ENCODE data around the gene EFCAB6. TPM values are rescaled to one million over a fixed set of nuclear protein-coding genes. Genes with fewer than 3 reads are reported as not detected.

Gene EFCAB6
- total RNA-seq, 1 experiment from 2014 or later, result not detected

DNA sequence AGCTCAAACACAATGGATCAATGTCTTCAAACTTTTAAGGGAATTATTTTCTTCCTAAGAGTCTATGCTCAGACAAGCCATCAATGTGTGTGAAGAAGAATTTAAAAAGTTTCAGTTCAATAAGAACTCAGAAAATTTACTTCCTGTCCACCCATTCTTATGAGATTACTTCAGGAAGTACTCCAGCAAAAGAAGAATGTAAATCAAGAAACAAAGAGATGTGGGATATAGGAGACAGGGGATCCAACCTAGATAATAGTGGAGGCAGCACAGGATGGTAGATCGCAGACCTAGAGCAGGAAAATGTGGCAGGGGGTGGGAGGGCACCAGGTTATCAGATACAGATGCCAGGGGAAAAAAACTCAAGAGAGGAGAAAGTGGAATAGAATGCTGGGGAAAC lies 229.7 kb downstream of the EFCAB6 start:
- no TSS peak for BruUV-seq (replicated peaks)
- CTCF ChIA-PET, result no interaction called here
- Mint-ChIP-seq H3K9me3 (ENCODE audit: unreplicated experiment) (peaks cover 18% of the 10 kb centered on the region), H3K27ac (ENCODE audit: unreplicated experiment) (no peak overlapping the region), H3K27me3 (ENCODE audit: insufficient read depth, unreplicated experiment) (peaks cover 4% of the 10 kb centered on the region), H3K4me1 (ENCODE audit: low read depth, unreplicated experiment) (no peaks in the 10 kb centered on the region), H3K4me3 (ENCODE audit: unreplicated experiment) (no peak overlapping the region), H3K36me3 (ENCODE audit: insufficient read depth, unreplicated experiment) (no peaks in the 10 kb centered on the region)
- H3K4me1 ChIP-seq, result no peaks in the 10 kb centered on the region
- POLR2A ChIA-PET, result no interaction called here
- H3K27me3 ChIP-seq (replicated peaks; ENCODE audit: control insufficient read depth, insufficient read depth, low read length), result no peaks in the 10 kb centered on the region
- H3K36me3 ChIP-seq (ENCODE audit: control insufficient read depth, insufficient read depth, low read length), result no peaks in the 10 kb centered on the region
- intact Hi-C loops (cut with micrococcal nuclease; ENCODE audit: unreplicated experiment), result no loop called here
- DNase-seq, result no peak
- H3K9me3 ChIP-seq, result peaks cover 7% of the 10 kb centered on the region; the same call in 1 of the 2 replicates
- H3K4me3 ChIP-seq (ENCODE audit: low read depth, low read length), result no peak overlapping the region
- TF ChIP-seq, protein P1, sequence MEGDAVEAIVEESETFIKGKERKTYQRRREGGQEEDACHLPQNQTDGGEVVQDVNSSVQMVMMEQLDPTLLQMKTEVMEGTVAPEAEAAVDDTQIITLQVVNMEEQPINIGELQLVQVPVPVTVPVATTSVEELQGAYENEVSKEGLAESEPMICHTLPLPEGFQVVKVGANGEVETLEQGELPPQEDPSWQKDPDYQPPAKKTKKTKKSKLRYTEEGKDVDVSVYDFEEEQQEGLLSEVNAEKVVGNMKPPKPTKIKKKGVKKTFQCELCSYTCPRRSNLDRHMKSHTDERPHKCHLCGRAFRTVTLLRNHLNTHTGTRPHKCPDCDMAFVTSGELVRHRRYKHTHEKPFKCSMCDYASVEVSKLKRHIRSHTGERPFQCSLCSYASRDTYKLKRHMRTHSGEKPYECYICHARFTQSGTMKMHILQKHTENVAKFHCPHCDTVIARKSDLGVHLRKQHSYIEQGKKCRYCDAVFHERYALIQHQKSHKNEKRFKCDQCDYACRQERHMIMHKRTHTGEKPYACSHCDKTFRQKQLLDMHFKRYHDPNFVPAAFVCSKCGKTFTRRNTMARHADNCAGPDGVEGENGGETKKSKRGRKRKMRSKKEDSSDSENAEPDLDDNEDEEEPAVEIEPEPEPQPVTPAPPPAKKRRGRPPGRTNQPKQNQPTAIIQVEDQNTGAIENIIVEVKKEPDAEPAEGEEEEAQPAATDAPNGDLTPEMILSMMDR (IDR thresholded peaks at IDR 0.05; ENCODE audit: insufficient read depth in 1 of 2, low read depth in 1 of 2, low read length in 1 of 2, severe bottlenecking in 1 of 2, unreplicated experiment in 1 of 2), result no peak

DNA sequence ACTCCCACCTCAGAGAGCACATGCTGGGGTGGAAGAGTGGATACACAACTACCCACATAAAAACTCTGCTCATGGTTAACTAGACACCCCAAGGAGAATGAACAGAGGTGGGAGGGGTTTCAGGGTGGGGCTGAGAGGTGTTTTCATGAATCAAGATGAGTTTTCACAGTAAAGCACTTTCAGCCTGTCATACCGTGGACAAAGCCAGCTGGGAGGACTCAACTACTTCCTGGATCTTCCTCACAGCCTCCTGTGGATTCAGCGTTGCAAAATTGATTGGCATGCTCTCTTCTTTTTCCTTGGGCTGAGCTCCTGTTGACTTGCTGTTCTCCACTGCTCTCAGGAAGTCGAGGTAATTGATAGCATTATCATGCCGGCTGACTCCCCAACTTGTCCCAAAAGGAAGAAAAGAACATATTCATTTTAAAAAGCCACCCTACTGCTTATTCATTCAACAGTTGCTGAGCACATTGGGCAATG lies 231.8 kb downstream of the EFCAB6 start:
- peaks cover 18% of the 10 kb centered on the region for H3K9me3 Mint-ChIP-seq (ENCODE audit: unreplicated experiment)
- Histone ChIP-seq H3K27me3 (replicated peaks; ENCODE audit: control insufficient read depth, insufficient read depth, low read length) (no peaks in the 10 kb centered on the region), H3K4me3 (ENCODE audit: low read depth, low read length) (no peak overlapping the region), H3K9me3 (peaks cover 7% of the 10 kb centered on the region; the same call in 1 of the 2 replicates), H3K4me1 (no peaks in the 10 kb centered on the region), H3K36me3 (ENCODE audit: control insufficient read depth, insufficient read depth, low read length) (no peaks in the 10 kb centered on the region)
- POLR2A ChIA-PET, result no interaction called here
- H3K4me3 Mint-ChIP-seq (ENCODE audit: unreplicated experiment), result no peak overlapping the region
- no peaks in the 10 kb centered on the region for H3K36me3 Mint-ChIP-seq (ENCODE audit: insufficient read depth, unreplicated experiment)
- no peaks in the 10 kb centered on the region for H3K4me1 Mint-ChIP-seq (ENCODE audit: low read depth, unreplicated experiment)
- no TSS peak for BruUV-seq (replicated peaks)
- CTCF ChIA-PET, result no interaction called here
- no peak overlapping the region for H3K27ac Mint-ChIP-seq (ENCODE audit: unreplicated experiment)
- intact Hi-C loops (cut with micrococcal nuclease; ENCODE audit: unreplicated experiment), result no loop called here
- no peak for DNase-seq
- H3K27me3 Mint-ChIP-seq (ENCODE audit: insufficient read depth, unreplicated experiment), result peaks cover 4% of the 10 kb centered on the region
- TF ChIP-seq, protein P1 (IDR thresholded peaks at IDR 0.05; ENCODE audit: insufficient read depth in 1 of 2, low read depth in 1 of 2, low read length in 1 of 2, severe bottlenecking in 1 of 2, unreplicated experiment in 1 of 2), result no peak

DNA sequence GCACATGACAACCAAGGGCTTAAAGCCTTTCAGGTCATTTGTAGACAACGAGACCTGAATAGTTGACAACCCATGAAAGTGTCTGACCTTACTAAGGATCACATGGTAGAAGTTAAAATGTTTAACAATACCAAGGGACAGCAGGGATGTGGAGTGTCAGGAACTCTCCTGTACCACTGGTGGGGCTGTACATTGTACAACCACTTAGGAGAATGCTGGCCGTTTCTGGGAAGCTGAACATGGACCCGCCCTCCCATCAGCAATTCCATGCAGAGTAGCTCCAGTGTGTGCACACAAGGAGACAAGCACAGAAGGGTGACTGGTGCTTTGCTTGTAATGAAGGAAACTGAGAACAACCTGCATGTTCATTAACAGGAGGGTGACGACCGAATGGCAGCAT lies 237.4 kb downstream of the EFCAB6 start:
- TF ChIP-seq, protein P1 (IDR thresholded peaks at IDR 0.05; ENCODE audit: insufficient read depth in 1 of 2, low read depth in 1 of 2, low read length in 1 of 2, severe bottlenecking in 1 of 2, unreplicated experiment in 1 of 2), result no peak
- BruUV-seq (replicated peaks), result no TSS peak
- no peak overlapping the region for H3K4me3 Mint-ChIP-seq (ENCODE audit: unreplicated experiment)
- H3K36me3 Mint-ChIP-seq (ENCODE audit: insufficient read depth, unreplicated experiment), result no peaks in the 10 kb centered on the region
- CTCF ChIA-PET, result interaction anchor here (0.6 kb wide), 1 partner anchor 231 kb away, joined by 3 read pairs; no protein-coding TSS in a partner anchor
- Histone ChIP-seq H3K36me3 (ENCODE audit: control insufficient read depth, insufficient read depth, low read length) (no peaks in the 10 kb centered on the region), H3K4me3 (ENCODE audit: low read depth, low read length) (no peak overlapping the region), H3K9me3 (no peaks in the 10 kb centered on the region), H3K27me3 (replicated peaks; ENCODE audit: control insufficient read depth, insufficient read depth, low read length) (no peaks in the 10 kb centered on the region; the same call in 1 of the 2 replicates), H3K4me1 (no peaks in the 10 kb centered on the region)
- H3K9me3 Mint-ChIP-seq (ENCODE audit: unreplicated experiment), result no peaks in the 10 kb centered on the region
- H3K27me3 Mint-ChIP-seq (ENCODE audit: insufficient read depth, unreplicated experiment), result peaks cover 15% of the 10 kb centered on the region
- no peak for DNase-seq
- POLR2A ChIA-PET, result no interaction called here
- intact Hi-C loops (cut with micrococcal nuclease; ENCODE audit: unreplicated experiment), result no loop called here
- H3K27ac Mint-ChIP-seq (ENCODE audit: unreplicated experiment), result no peak overlapping the region
- no peaks in the 10 kb centered on the region for H3K4me1 Mint-ChIP-seq (ENCODE audit: low read depth, unreplicated experiment)

Data from Caco-2 (cell line).